GM06990 (cell line): ENCODE results near the gene SULT1C3.

ENCODE experiments used
- DNase-seq: peaks from one replicate; pipeline ENCODE4 v3.0.0-alpha.2; 2011; ENCODE audit not compliant: insufficient read length; ENCODE audit errors: extremely low read depth
- H3K27me3 ChIP-seq: replicated peaks from 2 replicates; pipeline ENCODE4 v1.6.0; 2011; ENCODE audit warnings: low read length; ENCODE audit not compliant: control insufficient read depth, insufficient read depth
- H3K36me3 ChIP-seq: 2 replicates; pipeline ENCODE4 v1.5.1; 2011; ENCODE audit warnings: low read length; ENCODE audit not compliant: control insufficient read depth, insufficient read depth
- H3K4me3 ChIP-seq: replicated peaks from 2 replicates; pipeline ENCODE4 v1.5.1; 2011; ENCODE audit warnings: low read depth, mild to moderate bottlenecking, control low read depth, low read length
- TF ChIP-seq, protein P1 (sequence below): IDR thresholded peaks from 2 replicates; pipeline ENCODE4 v1.5.1; 2011; ENCODE audit warnings: low read length, control low read depth, mild to moderate bottlenecking, inconsistent platforms; ENCODE audit not compliant: insufficient read depth, poor library complexity, severe bottlenecking

Gene SULT1C3

GRCh38 chr2:108222261-108222660 lies 17.5 kb upstream of the SULT1C3 start:
- TF ChIP-seq, protein P1, sequence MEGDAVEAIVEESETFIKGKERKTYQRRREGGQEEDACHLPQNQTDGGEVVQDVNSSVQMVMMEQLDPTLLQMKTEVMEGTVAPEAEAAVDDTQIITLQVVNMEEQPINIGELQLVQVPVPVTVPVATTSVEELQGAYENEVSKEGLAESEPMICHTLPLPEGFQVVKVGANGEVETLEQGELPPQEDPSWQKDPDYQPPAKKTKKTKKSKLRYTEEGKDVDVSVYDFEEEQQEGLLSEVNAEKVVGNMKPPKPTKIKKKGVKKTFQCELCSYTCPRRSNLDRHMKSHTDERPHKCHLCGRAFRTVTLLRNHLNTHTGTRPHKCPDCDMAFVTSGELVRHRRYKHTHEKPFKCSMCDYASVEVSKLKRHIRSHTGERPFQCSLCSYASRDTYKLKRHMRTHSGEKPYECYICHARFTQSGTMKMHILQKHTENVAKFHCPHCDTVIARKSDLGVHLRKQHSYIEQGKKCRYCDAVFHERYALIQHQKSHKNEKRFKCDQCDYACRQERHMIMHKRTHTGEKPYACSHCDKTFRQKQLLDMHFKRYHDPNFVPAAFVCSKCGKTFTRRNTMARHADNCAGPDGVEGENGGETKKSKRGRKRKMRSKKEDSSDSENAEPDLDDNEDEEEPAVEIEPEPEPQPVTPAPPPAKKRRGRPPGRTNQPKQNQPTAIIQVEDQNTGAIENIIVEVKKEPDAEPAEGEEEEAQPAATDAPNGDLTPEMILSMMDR = no peak
- no peak for DNase-seq
- H3K27me3 ChIP-seq = no peaks in the 10 kb centered on the region
- no peak overlapping the region for H3K4me3 ChIP-seq
- no peaks in the 10 kb centered on the region for H3K36me3 ChIP-seq

- Histone ChIP-seq H3K36me3 (no peaks in the 10 kb centered on the region), H3K4me3 (no peak overlapping the region), H3K27me3 (no peaks in the 10 kb centered on the region)
- DNase-seq = no peak
- TF ChIP-seq, protein P1 = no peak
Observed at GRCh38 chr2:108223573-108223972, 16.2 kb upstream of the SULT1C3 start.

DNA sequence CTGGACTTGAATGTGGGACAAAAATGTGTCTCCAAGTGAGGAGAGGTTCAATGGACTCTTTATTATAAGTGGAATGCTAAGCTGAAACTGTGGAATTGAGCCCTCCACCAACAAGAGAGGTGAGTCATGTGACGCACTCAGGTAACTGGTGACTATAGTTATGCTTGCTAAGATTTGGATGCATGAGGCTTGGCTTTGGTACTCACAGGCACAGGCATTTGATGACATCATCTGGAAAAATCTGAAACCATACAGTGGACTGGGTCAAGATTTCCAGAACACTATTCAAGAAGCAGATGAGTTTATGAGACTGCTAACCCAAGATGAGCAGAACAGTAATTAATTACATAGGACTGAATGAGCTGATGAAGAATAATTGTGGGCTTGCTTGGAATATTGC lies 15.7 kb upstream of the SULT1C3 start:
- Histone ChIP-seq H3K4me3 (no peak overlapping the region), H3K36me3 (no peaks in the 10 kb centered on the region), H3K27me3 (no peaks in the 10 kb centered on the region)
- TF ChIP-seq, protein P1 = no peak
- no peak for DNase-seq

- H3K27me3 ChIP-seq = no peaks in the 10 kb centered on the region
- TF ChIP-seq, protein P1 = no peak
Observed at GRCh38 chr2:108226564-108226963, 13.2 kb upstream of the SULT1C3 start.

GRCh38 chr2:108228006-108228405 lies 11.8 kb upstream of the SULT1C3 start:
- no peak overlapping the region for H3K4me3 ChIP-seq
- TF ChIP-seq, protein P1 = no peak
- no peaks in the 10 kb centered on the region for H3K36me3 ChIP-seq
- H3K27me3 ChIP-seq = no peaks in the 10 kb centered on the region
- no peak for DNase-seq

More at GRCh38 chr2:108226564-108226963, 13.2 kb upstream of the SULT1C3 start:
- DNase-seq = no peak
- no peak overlapping the region for H3K4me3 ChIP-seq
- no peaks in the 10 kb centered on the region for H3K36me3 ChIP-seq

- H3K4me3 ChIP-seq = no peak overlapping the region
- TF ChIP-seq, protein P1 = no peak
- DNase-seq = no peak
- no peaks in the 10 kb centered on the region for H3K27me3 ChIP-seq
- H3K36me3 ChIP-seq = no peaks in the 10 kb centered on the region
Observed at GRCh38 chr2:108228537-108228936, 11.2 kb upstream of the SULT1C3 start.
